PFSK-1 (cell line): ENCODE results near the gene FNDC3A.

ENCODE experiments used
- POLR2AphosphoS5 ChIP-seq: IDR thresholded peaks from 2 replicates; pipeline ENCODE4 v1.6.1; 2012; ENCODE audit warnings: low read depth, mild to moderate bottlenecking, control low read depth, low read length, moderate library complexity
- TF ChIP-seq, protein P1 (sequence below), 2 experiments: IDR thresholded peaks; 2 replicates each; pipeline versions ENCODE4 v1.6.1 to v1.8.0; 2011 to 2012; ENCODE audit warnings: low read depth in 2 of 2, low read length in 2 of 2, control low read depth in 1 of 2, inconsistent platforms in 1 of 2, mild to moderate bottlenecking in 1 of 2, moderate library complexity in 1 of 2; ENCODE audit not compliant: insufficient read depth in 1 of 2

DNA sequence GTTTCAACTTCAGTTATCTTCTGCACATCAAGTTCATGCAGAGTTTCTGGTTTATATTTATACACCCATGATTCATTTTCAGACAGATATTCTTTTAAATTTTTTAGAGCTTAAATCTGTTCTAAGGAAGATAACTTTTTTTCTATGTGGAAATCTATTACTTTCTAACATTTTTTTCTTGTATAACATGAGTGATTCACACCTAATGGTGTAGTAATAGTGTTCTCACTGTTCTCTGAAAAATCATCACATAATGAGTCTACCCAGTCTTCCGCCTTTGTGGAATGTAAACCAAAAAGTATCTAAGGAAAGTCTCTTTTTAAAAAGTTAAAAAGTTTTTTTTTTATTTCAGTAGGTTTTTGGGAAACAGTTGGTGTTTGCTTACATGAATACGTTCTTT lies 70.8 kb downstream of the FNDC3A start:
- TF ChIP-seq, protein P1, sequence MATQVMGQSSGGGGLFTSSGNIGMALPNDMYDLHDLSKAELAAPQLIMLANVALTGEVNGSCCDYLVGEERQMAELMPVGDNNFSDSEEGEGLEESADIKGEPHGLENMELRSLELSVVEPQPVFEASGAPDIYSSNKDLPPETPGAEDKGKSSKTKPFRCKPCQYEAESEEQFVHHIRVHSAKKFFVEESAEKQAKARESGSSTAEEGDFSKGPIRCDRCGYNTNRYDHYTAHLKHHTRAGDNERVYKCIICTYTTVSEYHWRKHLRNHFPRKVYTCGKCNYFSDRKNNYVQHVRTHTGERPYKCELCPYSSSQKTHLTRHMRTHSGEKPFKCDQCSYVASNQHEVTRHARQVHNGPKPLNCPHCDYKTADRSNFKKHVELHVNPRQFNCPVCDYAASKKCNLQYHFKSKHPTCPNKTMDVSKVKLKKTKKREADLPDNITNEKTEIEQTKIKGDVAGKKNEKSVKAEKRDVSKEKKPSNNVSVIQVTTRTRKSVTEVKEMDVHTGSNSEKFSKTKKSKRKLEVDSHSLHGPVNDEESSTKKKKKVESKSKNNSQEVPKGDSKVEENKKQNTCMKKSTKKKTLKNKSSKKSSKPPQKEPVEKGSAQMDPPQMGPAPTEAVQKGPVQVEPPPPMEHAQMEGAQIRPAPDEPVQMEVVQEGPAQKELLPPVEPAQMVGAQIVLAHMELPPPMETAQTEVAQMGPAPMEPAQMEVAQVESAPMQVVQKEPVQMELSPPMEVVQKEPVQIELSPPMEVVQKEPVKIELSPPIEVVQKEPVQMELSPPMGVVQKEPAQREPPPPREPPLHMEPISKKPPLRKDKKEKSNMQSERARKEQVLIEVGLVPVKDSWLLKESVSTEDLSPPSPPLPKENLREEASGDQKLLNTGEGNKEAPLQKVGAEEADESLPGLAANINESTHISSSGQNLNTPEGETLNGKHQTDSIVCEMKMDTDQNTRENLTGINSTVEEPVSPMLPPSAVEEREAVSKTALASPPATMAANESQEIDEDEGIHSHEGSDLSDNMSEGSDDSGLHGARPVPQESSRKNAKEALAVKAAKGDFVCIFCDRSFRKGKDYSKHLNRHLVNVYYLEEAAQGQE (IDR thresholded peaks at IDR 0.05; ENCODE audit: insufficient read depth in 1 of 2, low read depth in 2 of 2, low read length in 2 of 2), result no peak
- TF ChIP-seq POLR2AphosphoS5, result no peak
